Measurements from ENCODE around the gene MAPK10.

DNA sequence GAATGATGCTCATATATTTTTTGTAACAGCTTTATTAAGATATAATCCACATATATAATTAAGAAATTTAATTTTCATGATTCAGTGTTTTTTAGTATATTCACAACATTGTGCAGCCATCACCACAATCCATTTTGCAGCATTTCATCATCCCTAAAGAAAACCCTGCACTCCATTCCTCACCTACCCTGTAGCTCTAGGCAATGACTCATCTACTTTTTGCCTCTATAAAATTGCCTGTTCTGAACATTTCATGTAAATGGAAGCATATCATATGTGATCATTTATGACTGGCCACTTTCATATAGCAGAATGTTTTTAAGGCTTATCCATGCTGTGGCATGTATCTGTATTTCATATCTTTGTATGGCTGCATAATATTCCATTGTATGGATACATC is 339.9 kb downstream of the MAPK10 start:
- TF ChIP-seq EZH2 (IDR thresholded peaks at IDR 0.05; ENCODE audit: borderline replicate concordance) = no peak
- TF ChIP-seq, protein P1, sequence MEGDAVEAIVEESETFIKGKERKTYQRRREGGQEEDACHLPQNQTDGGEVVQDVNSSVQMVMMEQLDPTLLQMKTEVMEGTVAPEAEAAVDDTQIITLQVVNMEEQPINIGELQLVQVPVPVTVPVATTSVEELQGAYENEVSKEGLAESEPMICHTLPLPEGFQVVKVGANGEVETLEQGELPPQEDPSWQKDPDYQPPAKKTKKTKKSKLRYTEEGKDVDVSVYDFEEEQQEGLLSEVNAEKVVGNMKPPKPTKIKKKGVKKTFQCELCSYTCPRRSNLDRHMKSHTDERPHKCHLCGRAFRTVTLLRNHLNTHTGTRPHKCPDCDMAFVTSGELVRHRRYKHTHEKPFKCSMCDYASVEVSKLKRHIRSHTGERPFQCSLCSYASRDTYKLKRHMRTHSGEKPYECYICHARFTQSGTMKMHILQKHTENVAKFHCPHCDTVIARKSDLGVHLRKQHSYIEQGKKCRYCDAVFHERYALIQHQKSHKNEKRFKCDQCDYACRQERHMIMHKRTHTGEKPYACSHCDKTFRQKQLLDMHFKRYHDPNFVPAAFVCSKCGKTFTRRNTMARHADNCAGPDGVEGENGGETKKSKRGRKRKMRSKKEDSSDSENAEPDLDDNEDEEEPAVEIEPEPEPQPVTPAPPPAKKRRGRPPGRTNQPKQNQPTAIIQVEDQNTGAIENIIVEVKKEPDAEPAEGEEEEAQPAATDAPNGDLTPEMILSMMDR (IDR thresholded peaks at IDR 0.05; ENCODE audit: poor library complexity) = no peak
- TF ChIP-seq EZH2phosphoT487 (IDR thresholded peaks at IDR 0.05; ENCODE audit: low read depth, severe bottlenecking, unreplicated experiment) = no peak

Data from hepatocyte (in vitro differentiated cells).